PFSK-1 (cell line): ENCODE measurements around the gene SARDH.

ENCODE experiments used
- FOXP2 ChIP-seq: optimal IDR thresholded peaks from 2 replicates; pipeline ENCODE3; 2011; ENCODE audit warnings: borderline replicate concordance, control low read depth, inconsistent platforms; ENCODE audit not compliant: insufficient read depth; ENCODE audit errors: extremely low read length, extremely low read depth
- POLR2AphosphoS5 ChIP-seq: IDR thresholded peaks from 2 replicates; pipeline ENCODE4 v1.6.1; 2012; ENCODE audit warnings: low read depth, mild to moderate bottlenecking, control low read depth, low read length, moderate library complexity
- SIN3A ChIP-seq: IDR thresholded peaks from 2 replicates; pipeline ENCODE4 v1.6.1; 2012; ENCODE audit warnings: mild to moderate bottlenecking, low read length, moderate library complexity, borderline replicate concordance; ENCODE audit not compliant: insufficient read depth
- TAF1 ChIP-seq: IDR thresholded peaks from 2 replicates; pipeline ENCODE4 v1.6.1; 2012; ENCODE audit warnings: low read length, control low read depth, borderline replicate concordance; ENCODE audit not compliant: insufficient read depth
- TF ChIP-seq, protein P1 (sequence below), 2 experiments: IDR thresholded peaks; 2 replicates each; pipeline versions ENCODE4 v1.6.1 to v1.8.0; 2011 to 2012; ENCODE audit warnings: low read depth in 2 of 2, low read length in 2 of 2, control low read depth in 1 of 2, inconsistent platforms in 1 of 2, mild to moderate bottlenecking in 1 of 2, moderate library complexity in 1 of 2; ENCODE audit not compliant: insufficient read depth in 1 of 2

Gene SARDH

DNA sequence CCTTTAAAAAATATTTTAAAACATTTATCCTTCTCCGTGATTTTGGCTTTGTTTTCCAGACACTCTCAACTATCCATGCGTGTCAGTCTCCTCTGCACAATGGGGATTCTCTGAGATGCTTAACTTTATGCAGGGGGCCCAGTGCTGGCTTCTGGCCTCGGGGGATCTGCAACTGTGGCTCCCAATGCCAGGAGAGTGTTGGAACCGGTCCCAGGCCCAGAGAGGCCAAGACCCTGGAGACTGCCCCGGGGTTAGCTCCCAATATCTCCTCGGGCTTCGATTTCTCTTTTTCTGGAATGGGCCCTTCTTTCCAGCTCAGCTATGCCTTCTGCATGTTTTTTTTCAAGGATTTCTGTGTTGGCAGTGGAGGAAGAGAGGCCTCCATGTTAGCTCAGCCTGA, 20.1 kb upstream of the SARDH start:
- no peak for TF ChIP-seq SIN3A

DNA sequence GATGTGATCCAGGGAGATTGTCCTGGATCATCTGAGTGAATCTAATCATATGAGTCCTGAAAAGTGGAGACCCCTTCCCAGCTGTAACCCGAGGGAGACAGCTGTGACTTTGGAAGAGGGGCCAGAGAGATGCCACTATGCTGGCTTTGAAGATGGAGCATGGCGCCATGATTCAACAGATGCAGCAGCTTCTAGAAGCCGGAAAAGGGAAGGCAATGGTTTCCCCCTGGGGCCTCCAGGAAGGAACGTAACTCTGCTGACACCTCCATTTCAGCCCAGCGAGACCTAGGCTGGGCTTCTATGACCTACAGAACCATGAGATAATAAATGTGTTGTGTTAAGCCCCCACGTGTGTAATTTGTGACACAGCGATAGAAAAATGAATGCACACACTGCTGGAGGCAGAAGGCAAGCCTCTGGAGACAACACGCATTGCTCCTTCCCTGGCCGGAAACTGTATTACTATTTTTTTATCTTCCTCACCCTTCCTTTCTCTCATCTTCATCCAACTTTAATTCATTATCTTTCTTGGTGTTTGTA, 16.6 kb upstream of the SARDH start:
- TF ChIP-seq TAF1: no peak
- TF ChIP-seq, protein P1, sequence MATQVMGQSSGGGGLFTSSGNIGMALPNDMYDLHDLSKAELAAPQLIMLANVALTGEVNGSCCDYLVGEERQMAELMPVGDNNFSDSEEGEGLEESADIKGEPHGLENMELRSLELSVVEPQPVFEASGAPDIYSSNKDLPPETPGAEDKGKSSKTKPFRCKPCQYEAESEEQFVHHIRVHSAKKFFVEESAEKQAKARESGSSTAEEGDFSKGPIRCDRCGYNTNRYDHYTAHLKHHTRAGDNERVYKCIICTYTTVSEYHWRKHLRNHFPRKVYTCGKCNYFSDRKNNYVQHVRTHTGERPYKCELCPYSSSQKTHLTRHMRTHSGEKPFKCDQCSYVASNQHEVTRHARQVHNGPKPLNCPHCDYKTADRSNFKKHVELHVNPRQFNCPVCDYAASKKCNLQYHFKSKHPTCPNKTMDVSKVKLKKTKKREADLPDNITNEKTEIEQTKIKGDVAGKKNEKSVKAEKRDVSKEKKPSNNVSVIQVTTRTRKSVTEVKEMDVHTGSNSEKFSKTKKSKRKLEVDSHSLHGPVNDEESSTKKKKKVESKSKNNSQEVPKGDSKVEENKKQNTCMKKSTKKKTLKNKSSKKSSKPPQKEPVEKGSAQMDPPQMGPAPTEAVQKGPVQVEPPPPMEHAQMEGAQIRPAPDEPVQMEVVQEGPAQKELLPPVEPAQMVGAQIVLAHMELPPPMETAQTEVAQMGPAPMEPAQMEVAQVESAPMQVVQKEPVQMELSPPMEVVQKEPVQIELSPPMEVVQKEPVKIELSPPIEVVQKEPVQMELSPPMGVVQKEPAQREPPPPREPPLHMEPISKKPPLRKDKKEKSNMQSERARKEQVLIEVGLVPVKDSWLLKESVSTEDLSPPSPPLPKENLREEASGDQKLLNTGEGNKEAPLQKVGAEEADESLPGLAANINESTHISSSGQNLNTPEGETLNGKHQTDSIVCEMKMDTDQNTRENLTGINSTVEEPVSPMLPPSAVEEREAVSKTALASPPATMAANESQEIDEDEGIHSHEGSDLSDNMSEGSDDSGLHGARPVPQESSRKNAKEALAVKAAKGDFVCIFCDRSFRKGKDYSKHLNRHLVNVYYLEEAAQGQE (IDR thresholded peaks at IDR 0.05; ENCODE audit: insufficient read depth in 1 of 2, low read depth in 2 of 2, low read length in 2 of 2): no peak
- TF ChIP-seq POLR2AphosphoS5: no peak
- TF ChIP-seq FOXP2: no peak
- TF ChIP-seq SIN3A: no peak

DNA sequence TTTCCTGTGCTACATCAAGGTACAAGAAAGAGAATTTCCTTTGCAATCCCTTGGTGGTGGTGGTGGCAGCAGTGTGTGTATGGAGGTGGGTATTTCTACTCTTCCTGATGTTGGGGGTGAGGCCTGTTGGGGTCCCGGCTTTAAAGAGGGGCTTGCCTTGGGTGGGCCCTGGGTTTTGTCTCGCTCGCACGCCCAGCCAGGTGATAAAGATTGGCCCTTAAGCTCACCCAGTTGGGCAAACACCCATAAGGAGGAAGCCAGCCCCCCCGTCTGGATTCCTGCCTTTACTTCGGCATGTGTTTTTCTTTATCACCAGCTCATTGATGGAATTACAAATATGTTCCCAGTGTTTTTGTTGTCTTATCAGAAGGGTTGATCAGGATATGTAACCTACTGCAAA, 16.0 kb upstream of the SARDH start:
- TF ChIP-seq, protein P1 (IDR thresholded peaks at IDR 0.05; ENCODE audit: insufficient read depth in 1 of 2, low read depth in 2 of 2, low read length in 2 of 2): no peak
- no peak for TF ChIP-seq TAF1
- no peak for TF ChIP-seq FOXP2
- no peak for TF ChIP-seq POLR2AphosphoS5
- TF ChIP-seq SIN3A: no peak

DNA sequence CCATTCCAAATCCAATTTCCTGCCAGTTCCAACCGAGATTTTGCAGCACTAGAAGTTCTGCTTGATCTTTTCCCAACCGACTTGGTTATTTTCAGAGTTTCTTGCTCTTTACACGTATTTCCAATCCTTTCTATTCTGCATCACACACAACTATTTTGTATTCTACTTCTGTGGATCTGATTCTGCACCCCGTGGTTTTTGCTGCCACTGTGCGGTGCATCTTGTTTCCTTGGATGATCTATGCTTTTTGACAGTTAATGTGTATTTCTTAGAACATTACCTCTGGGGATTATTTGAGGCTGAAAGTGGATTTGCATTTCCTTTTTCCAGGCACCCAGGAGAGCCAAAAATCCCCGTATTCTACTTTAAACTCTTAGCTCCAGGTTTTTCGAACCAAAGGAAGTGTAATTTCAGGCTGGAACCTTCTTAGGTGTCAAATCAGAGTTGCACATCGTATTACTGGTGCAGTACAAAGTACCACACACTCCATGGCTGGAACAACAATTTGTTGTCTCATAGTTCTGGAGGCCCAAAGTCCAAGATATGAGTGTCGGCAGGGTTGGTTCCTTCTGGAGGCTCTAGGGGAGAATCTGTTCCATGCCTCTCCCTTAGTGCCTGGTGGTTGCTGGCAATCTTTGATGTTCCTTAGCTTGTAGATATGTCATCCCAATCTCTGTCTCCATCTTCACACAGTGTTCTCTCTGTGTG, 14.7 kb upstream of the SARDH start:
- no peak for TF ChIP-seq SIN3A
- TF ChIP-seq TAF1: no peak
- TF ChIP-seq FOXP2: no peak
- TF ChIP-seq, protein P1 (IDR thresholded peaks at IDR 0.05; ENCODE audit: insufficient read depth in 1 of 2, low read depth in 2 of 2, low read length in 2 of 2): no peak
- no peak for TF ChIP-seq POLR2AphosphoS5

DNA sequence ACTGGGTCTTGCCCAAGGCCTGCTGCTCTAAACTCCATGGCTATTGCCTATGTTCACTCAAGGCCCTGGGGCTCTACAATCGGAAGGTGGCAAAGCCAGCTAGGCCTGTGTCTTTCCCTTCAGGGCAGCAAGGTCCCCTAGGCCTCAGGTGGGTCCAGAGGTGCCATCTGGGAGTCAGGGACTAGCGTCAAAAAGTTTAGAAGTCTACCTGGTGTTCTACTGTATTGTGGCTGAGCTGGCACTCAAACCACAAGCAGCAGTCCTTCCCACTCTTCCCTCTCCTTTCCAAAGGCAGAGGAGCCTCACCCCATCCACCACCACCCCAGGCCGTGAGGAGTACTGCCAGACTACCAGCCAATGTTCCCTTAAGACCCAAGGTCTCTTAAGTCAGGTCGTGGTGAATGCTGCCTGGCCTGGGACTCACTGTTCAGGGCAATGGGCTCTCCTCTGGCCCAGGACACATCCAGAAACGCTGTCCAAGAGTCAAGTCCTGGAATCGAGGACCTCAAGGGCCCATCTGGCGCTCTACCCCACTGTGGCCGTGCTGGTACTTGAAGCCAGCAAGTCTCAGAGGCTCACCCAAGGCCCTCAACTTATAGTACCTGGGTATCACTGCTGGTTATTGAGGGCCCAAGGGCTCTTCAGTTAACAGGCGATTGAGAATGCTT, 13.0 kb upstream of the SARDH start:
- no peak for TF ChIP-seq POLR2AphosphoS5
- no peak for TF ChIP-seq TAF1
- TF ChIP-seq, protein P1 (IDR thresholded peaks at IDR 0.05; ENCODE audit: insufficient read depth in 1 of 2, low read depth in 2 of 2, low read length in 2 of 2): no peak
- no peak for TF ChIP-seq FOXP2
- TF ChIP-seq SIN3A: no peak
